ENCODE measurements around the gene VANGL1.

Gene VANGL1

DNA sequence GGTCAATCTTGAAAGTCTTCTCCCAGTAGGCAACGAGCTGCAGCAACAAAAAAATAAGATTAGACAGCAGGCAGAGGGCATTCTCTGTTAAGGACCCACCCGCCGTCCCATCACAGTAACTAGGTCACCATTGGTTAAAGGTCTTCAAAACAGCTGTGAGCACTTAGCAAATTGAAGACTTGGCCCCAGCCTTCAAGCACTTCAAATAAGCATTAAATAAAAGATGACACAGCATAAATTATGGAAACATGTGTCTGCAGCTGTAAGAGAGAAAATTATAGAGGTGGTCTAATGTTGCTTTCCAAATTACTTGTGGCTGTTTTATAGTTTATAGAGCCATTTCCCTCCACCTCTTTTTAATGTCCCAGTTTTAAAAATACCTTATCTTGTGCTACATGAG lies 61.2 kb downstream of the VANGL1 start:
- no peak overlapping the region for H3K9ac ChIP-seq (ENCODE audit: low read length)
- H3K36me3 ChIP-seq (replicated peaks; ENCODE audit: low read depth, low read length), result no peaks in the 10 kb centered on the region
- 0 out of 2 replicates have a peak, but pooled peaks cover 4% of the 10 kb centered on the region for H3K27me3 ChIP-seq (ENCODE audit: low read depth, low read length)
- H3K4me1 ChIP-seq (ENCODE audit: low read length), result no peaks in the 10 kb centered on the region
- no peak overlapping the region for H3K27ac ChIP-seq (ENCODE audit: low read length)
- no peaks in the 10 kb centered on the region for H4K20me1 ChIP-seq (ENCODE audit: insufficient read depth, low read length)
- no peaks in the 10 kb centered on the region for H3K9me3 ChIP-seq (ENCODE audit: insufficient read depth, low read length)
- no peaks in the 10 kb centered on the region for H3K79me2 ChIP-seq (ENCODE audit: low read length)
- no peak overlapping the region for H3K4me2 ChIP-seq (ENCODE audit: low read length)
- H3K4me3 ChIP-seq (ENCODE audit: low read length), result no peak overlapping the region
- H2AFZ ChIP-seq (ENCODE audit: low read depth, low read length), result no peak overlapping the region
- TF ChIP-seq, protein P1, sequence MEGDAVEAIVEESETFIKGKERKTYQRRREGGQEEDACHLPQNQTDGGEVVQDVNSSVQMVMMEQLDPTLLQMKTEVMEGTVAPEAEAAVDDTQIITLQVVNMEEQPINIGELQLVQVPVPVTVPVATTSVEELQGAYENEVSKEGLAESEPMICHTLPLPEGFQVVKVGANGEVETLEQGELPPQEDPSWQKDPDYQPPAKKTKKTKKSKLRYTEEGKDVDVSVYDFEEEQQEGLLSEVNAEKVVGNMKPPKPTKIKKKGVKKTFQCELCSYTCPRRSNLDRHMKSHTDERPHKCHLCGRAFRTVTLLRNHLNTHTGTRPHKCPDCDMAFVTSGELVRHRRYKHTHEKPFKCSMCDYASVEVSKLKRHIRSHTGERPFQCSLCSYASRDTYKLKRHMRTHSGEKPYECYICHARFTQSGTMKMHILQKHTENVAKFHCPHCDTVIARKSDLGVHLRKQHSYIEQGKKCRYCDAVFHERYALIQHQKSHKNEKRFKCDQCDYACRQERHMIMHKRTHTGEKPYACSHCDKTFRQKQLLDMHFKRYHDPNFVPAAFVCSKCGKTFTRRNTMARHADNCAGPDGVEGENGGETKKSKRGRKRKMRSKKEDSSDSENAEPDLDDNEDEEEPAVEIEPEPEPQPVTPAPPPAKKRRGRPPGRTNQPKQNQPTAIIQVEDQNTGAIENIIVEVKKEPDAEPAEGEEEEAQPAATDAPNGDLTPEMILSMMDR (IDR thresholded peaks at IDR 0.05; ENCODE audit: low read depth, low read length), result no peak
- no peak for TF ChIP-seq EZH2phosphoT487 (IDR thresholded peaks at IDR 0.05; ENCODE audit: low read depth)

DNA sequence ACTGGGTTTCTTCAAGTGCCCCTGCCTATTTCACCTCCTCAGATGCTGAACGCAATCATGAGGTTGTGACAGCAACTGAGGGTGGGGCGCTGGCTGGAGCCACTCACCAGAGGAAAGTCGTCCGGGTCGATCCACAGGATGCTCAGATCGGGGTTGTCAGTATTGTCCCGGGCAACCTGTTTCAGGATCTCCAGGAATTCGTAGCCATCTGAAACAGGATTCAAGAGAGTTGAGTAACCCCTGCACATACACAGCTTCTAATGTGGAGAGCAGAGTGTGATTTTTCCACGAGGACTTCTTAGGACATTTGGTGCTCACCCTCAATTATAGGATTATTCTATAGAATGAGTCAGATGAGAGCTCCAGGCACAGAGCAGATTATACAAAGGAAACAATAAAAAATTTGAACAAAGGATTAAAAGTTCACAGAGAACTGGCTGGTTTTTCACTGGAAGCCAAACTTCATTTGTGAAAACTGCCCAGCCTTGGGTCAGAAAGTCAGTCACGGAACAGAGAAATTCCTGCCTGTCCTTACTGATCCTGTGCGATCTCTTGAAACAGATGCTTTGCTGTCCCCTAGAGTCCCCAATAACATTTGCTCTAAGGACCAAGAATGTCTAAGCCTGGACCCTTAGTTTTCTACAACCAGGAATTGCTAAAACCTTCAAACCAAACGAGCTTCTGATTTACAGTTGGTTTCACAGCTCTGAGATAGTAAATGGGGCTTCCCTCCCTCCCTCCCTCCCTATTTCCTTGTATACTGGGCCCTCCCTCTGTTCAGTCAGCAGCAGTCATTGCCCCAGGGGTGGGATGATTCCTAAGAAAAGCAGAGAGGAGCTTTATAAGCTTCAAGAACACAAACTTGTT lies 63.5 kb downstream of the VANGL1 start:
- H3K27me3 ChIP-seq (ENCODE audit: low read depth, low read length), result peaks cover 18% of the 10 kb centered on the region; the same call in 1 of the 2 replicates
- H3K4me1 ChIP-seq (ENCODE audit: low read length), result no peaks in the 10 kb centered on the region
- H3K27ac ChIP-seq (ENCODE audit: low read length), result no peak overlapping the region
- H2AFZ ChIP-seq (ENCODE audit: low read depth, low read length), result no peak overlapping the region
- no peaks in the 10 kb centered on the region for H3K36me3 ChIP-seq (replicated peaks; ENCODE audit: low read depth, low read length)
- H4K20me1 ChIP-seq (ENCODE audit: insufficient read depth, low read length), result no peaks in the 10 kb centered on the region
- H3K4me3 ChIP-seq (ENCODE audit: low read length), result no peak overlapping the region
- no peak overlapping the region for H3K9ac ChIP-seq (ENCODE audit: low read length)
- H3K4me2 ChIP-seq (ENCODE audit: low read length), result no peak overlapping the region
- no peaks in the 10 kb centered on the region for H3K79me2 ChIP-seq (ENCODE audit: low read length)
- TF ChIP-seq EZH2phosphoT487 (IDR thresholded peaks at IDR 0.05; ENCODE audit: low read depth), result no peak
- TF ChIP-seq, protein P1 (IDR thresholded peaks at IDR 0.05; ENCODE audit: low read depth, low read length), result no peak
- H3K9me3 ChIP-seq (ENCODE audit: insufficient read depth, low read length), result no peaks in the 10 kb centered on the region

DNA sequence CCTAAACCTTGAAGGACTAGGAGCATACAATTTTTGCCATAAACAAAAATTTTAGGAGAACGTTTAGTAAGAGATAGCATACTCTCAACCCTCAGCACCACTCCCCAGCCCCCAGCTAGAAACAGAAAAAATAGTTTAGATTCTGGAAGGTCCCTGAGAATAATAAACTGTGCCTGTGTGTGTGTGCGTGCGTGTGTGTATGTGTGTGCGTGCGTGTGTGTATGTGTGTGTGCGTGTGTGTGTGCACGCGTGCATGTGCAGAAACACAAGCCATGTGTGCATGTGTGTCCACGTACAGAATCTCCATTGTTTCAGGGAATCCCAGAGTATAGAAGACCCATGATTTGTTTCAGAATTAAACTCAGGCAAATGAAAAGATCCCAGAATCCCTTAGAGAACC lies 64.2 kb downstream of the VANGL1 start:
- no peaks in the 10 kb centered on the region for H3K36me3 ChIP-seq (replicated peaks; ENCODE audit: low read depth, low read length)
- no peak overlapping the region for H3K4me3 ChIP-seq (ENCODE audit: low read length)
- no peak overlapping the region for H3K4me2 ChIP-seq (ENCODE audit: low read length)
- no peaks in the 10 kb centered on the region for H3K79me2 ChIP-seq (ENCODE audit: low read length)
- no peak overlapping the region for H2AFZ ChIP-seq (ENCODE audit: low read depth, low read length)
- H3K27ac ChIP-seq (ENCODE audit: low read length), result no peak overlapping the region
- peaks cover 21% of the 10 kb centered on the region for H3K27me3 ChIP-seq (ENCODE audit: low read depth, low read length)
- no peaks in the 10 kb centered on the region for H4K20me1 ChIP-seq (ENCODE audit: insufficient read depth, low read length)
- no peaks in the 10 kb centered on the region for H3K4me1 ChIP-seq (ENCODE audit: low read length)
- no peaks in the 10 kb centered on the region for H3K9me3 ChIP-seq (ENCODE audit: insufficient read depth, low read length)
- no peak for TF ChIP-seq EZH2phosphoT487 (IDR thresholded peaks at IDR 0.05; ENCODE audit: low read depth)
- TF ChIP-seq, protein P1 (IDR thresholded peaks at IDR 0.05; ENCODE audit: low read depth, low read length), result no peak
- no peak overlapping the region for H3K9ac ChIP-seq (ENCODE audit: low read length)

DNA sequence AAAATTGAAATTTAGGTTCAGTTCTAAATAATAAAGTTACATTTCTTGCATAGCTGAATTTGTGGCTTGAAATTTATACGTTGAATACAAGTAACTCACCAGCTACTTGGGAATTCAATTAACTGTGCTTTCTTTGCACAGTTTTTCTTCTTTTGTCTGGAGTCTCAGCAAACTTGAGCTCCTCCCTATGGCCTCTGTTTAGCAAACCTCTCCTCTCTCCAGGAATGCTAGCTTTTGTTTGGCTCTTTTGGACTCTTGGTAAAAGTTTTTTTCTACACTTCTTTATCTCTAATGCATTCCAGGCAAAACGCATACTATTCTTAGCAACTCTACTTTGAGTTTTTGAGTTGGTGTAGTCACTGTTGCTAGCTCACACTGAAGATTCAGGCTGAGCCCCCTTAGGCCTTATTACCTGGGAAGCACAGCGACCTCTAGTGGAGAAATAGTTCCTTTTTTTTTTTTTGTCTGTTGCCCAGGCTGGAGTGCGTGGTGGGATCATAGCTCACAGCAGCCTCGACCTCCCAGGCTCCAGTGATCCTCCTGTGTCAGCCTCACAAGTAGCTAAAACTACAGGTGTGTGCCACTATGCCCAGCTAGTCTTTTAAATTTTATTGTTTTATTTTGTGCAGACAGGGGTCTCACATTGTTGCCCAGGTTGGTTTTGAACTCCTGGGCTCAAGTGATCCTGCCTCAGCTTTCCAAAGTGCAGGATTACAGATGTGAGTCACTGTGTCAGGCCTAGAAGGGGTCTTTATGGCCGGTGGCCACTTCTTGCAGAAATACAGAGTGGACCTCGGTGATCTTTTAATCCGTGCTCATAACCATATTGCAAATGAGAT lies 65.0 kb downstream of the VANGL1 start:
- H4K20me1 ChIP-seq (ENCODE audit: insufficient read depth, low read length), result no peaks in the 10 kb centered on the region
- no peak overlapping the region for H3K4me3 ChIP-seq (ENCODE audit: low read length)
- H3K27ac ChIP-seq (ENCODE audit: low read length), result no peak overlapping the region

More for the DNA sequence above, 65.0 kb downstream of the VANGL1 start:
- TF ChIP-seq, protein P1 (IDR thresholded peaks at IDR 0.05; ENCODE audit: low read depth, low read length), result peak; percentile 59
- TF ChIP-seq EZH2phosphoT487 (IDR thresholded peaks at IDR 0.05; ENCODE audit: low read depth), result no peak
- Histone ChIP-seq H3K79me2 (ENCODE audit: low read length) (no peaks in the 10 kb centered on the region), H3K4me1 (ENCODE audit: low read length) (no peaks in the 10 kb centered on the region), H3K4me2 (ENCODE audit: low read length) (no peak overlapping the region), H3K9ac (ENCODE audit: low read length) (no peak overlapping the region), H3K9me3 (ENCODE audit: insufficient read depth, low read length) (no peaks in the 10 kb centered on the region), H3K36me3 (replicated peaks; ENCODE audit: low read depth, low read length) (no peaks in the 10 kb centered on the region), H2AFZ (ENCODE audit: low read depth, low read length) (no peak overlapping the region), H3K27me3 (ENCODE audit: low read depth, low read length) (peaks cover 21% of the 10 kb centered on the region)
